Type B pancreatic cell (in vitro differentiated cells): ENCODE measurements around the gene SLC4A1AP. TPM values are rescaled to one million over a fixed set of nuclear protein-coding genes. Genes with fewer than 3 reads are reported as not detected.

Experiments
- DNase-seq: peaks from one replicate; pipeline ENCODE4 v3.0.0; 2021; ENCODE audit warnings: mixed read lengths; ENCODE audit not compliant: unreplicated experiment; ENCODE audit errors: extremely low spot score
- H3K27ac Mint-ChIP-seq: 2 replicates; pipeline ENCODE4 v1.8.0; 2021; ENCODE audit warnings: mild to moderate bottlenecking, mixed read lengths
- H3K27me3 Mint-ChIP-seq: 2 replicates; pipeline ENCODE4 v1.8.0; 2021; ENCODE audit warnings: mixed read lengths
- H3K36me3 Mint-ChIP-seq: 2 replicates; pipeline ENCODE4 v1.8.0; 2021; ENCODE audit warnings: mixed read lengths
- H3K4me1 Mint-ChIP-seq: one replicate; pipeline ENCODE4 v1.8.0; 2021; ENCODE audit warnings: mixed read lengths; ENCODE audit not compliant: unreplicated experiment
- H3K4me3 Mint-ChIP-seq: 2 replicates; pipeline ENCODE4 v1.8.0; 2021; ENCODE audit warnings: mild to moderate bottlenecking, mixed read lengths
- H3K9me3 Mint-ChIP-seq: 2 replicates; pipeline ENCODE4 v1.8.0; 2021; ENCODE audit warnings: mixed read lengths
- CTCF ChIP-seq: fragments of 200-600 bp; sonication (generic); conservative IDR thresholded peaks from 2 replicates; pipeline ENCODE4 v1.5.0; 2021; ENCODE audit warnings: antibody characterized with exemption, mild to moderate bottlenecking
- total RNA-seq: library from RNA; stranded (reverse); gene quantifications from 2 replicates; pipeline ENCODE4 v1.2.1, GENCODE V29; 2021; ENCODE audit warnings: low replicate concordance

SLC4A1AP gene
- total RNA-seq, 1 donor from 2014 or later: 20.7 TPM

DNA sequence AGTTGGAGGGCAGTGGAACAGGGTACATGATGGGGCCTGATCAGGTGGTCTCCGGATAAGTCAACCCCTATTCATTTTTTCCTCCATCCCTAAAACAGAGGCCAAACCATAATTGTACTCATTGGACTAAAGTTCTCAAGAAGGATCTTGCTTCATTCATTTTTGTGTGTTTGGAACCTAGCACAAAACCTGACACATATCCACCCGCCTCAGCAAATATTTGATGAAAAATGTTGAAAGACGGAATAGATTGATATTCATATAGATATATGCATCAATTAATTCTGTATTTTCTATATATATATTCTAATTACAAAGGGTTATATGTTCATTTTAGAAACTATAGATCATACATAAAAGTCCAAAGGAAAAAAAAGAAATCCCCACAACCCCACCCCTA is 21.9 kb downstream of the SLC4A1AP start:
- H3K27me3 Mint-ChIP-seq: no peaks in the 10 kb centered on the region
- no peak overlapping the region for H3K27ac Mint-ChIP-seq
- no peak overlapping the region for H3K4me3 Mint-ChIP-seq
- no peak for TF ChIP-seq CTCF
- peaks cover 5% of the 10 kb centered on the region for H3K4me1 Mint-ChIP-seq
- no peaks in the 10 kb centered on the region for H3K9me3 Mint-ChIP-seq
- peaks cover 23% of the 10 kb centered on the region for H3K36me3 Mint-ChIP-seq
- DNase-seq: no peak

- no peaks in the 10 kb centered on the region for H3K27me3 Mint-ChIP-seq
These were observed 23.5 kb downstream of the SLC4A1AP start for GRCh38 chr2:27687232-27687631.

DNA sequence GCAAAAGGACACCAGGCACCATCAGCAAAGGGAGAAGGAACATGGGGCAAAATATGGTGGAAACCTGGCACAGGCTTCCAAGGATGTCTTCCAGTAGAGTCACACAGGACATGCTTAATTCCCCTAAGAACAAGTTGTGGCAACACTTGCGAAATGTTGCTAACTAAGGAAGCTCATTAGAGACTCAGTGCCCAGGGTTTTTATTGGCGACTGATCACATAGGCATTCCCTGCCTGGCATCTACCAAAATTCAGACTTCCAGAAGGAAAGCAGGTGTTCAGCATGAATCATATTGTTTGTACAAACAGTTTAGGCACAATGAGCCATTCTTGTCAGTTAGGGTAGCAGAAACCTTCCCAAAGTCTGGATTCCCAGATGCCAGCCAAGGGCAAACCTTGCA is 25.7 kb downstream of the SLC4A1AP start:
- H3K36me3 Mint-ChIP-seq: peaks cover 15% of the 10 kb centered on the region
- DNase-seq: no peak
- TF ChIP-seq CTCF: no peak
- no peaks in the 10 kb centered on the region for H3K4me1 Mint-ChIP-seq
- H3K27ac Mint-ChIP-seq: no peak overlapping the region
- no peaks in the 10 kb centered on the region for H3K27me3 Mint-ChIP-seq
- H3K4me3 Mint-ChIP-seq: no peak overlapping the region
- H3K9me3 Mint-ChIP-seq: no peaks in the 10 kb centered on the region

More at GRCh38 chr2:27687232-27687631, 23.5 kb downstream of the SLC4A1AP start:
- Mint-ChIP-seq H3K4me1 (peaks cover 5% of the 10 kb centered on the region), H3K9me3 (no peaks in the 10 kb centered on the region), H3K27ac (no peak overlapping the region), H3K36me3 (peaks cover 25% of the 10 kb centered on the region), H3K4me3 (no peak overlapping the region)
- TF ChIP-seq CTCF: no peak
- no peak for DNase-seq

GRCh38 chr2:27690052-27690451 is 26.4 kb downstream of the SLC4A1AP start:
- no peak for TF ChIP-seq CTCF
- Mint-ChIP-seq H3K4me3 (no peak overlapping the region), H3K27me3 (no peaks in the 10 kb centered on the region), H3K27ac (no peak overlapping the region), H3K36me3 (peaks cover 11% of the 10 kb centered on the region), H3K4me1 (no peaks in the 10 kb centered on the region), H3K9me3 (no peaks in the 10 kb centered on the region)
- DNase-seq: no peak

DNA sequence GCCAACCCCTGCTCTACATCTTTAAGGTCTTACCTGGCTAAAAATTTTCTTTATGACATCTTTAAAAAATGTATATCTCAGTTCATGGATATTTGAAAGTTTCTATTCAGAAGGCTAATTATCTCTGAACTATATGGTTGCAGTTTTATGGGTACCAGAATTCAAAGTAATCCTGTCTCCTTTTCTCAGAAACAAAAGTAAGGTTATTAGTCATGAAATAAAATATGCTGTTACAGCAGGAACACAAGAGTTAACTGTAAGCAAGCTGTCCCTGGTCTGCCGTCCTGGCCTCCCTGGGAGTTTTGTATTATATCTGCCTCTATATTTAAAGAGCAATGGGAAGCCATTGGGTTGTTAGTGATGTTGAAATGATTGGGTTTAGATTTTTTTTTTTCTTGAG is 34.0 kb downstream of the SLC4A1AP start:
- H3K27ac Mint-ChIP-seq: no peak overlapping the region
- H3K4me1 Mint-ChIP-seq: no peaks in the 10 kb centered on the region
- peaks cover 13% of the 10 kb centered on the region for H3K36me3 Mint-ChIP-seq
- H3K27me3 Mint-ChIP-seq: no peaks in the 10 kb centered on the region
- TF ChIP-seq CTCF: no peak
- DNase-seq: no peak
- H3K4me3 Mint-ChIP-seq: no peak overlapping the region
- no peaks in the 10 kb centered on the region for H3K9me3 Mint-ChIP-seq

DNA sequence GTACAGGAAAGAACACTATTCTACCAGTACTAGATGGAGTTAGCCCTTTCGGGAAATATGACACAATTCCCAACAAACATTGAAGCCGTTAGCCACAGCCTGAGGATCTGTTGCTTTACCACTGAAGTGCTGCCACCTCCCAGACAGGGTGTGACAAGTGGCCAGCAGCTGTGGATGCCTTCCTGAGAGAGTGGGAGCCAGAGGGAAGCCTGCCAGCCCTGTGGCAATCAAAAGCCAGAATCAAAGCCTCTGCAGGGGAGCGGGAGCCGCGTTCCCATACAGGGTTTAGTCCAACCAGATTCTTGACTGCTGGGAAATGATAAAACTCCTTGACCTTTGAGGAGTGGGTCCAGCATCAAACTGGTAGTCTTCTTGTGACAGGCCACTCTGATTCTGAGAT is 38.0 kb downstream of the SLC4A1AP start:
- DNase-seq: no peak
- Mint-ChIP-seq H3K27ac (no peak overlapping the region), H3K4me1 (peaks cover 14% of the 10 kb centered on the region), H3K27me3 (no peaks in the 10 kb centered on the region), H3K4me3 (no peak overlapping the region), H3K36me3 (peaks cover 7% of the 10 kb centered on the region), H3K9me3 (no peaks in the 10 kb centered on the region)
- TF ChIP-seq CTCF: no peak
